Peyer's patch (tissue), 4 donors: Measurements from ENCODE around the gene AARS2.

Source experiments
- POLR2A ChIP-seq, 2 donors: fragments of 450-650 bp; IDR thresholded peaks; one replicate each; pipeline ENCODE4 v1.5.1; 2017; ENCODE audit warnings: antibody characterized with exemption in 2 of 2, mild to moderate bottlenecking in 2 of 2, moderate library complexity in 2 of 2
- TF ChIP-seq, protein P1 (sequence below), 6 experiments: fragments of 450-650 bp in 4 of 6; fragments of 200-600 bp in 2 of 6; sonication (generic) in 1 of 6; IDR thresholded peaks; one replicate each; pipeline ENCODE4 v1.5.1; 2017 to 2019; ENCODE audit warnings: antibody characterized with exemption in 6 of 6, mild to moderate bottlenecking in 3 of 6, moderate library complexity in 1 of 6

GRCh38 chr6:44300292-44300823 is 12.8 kb downstream of the AARS2 start:
- TF ChIP-seq, protein P1, sequence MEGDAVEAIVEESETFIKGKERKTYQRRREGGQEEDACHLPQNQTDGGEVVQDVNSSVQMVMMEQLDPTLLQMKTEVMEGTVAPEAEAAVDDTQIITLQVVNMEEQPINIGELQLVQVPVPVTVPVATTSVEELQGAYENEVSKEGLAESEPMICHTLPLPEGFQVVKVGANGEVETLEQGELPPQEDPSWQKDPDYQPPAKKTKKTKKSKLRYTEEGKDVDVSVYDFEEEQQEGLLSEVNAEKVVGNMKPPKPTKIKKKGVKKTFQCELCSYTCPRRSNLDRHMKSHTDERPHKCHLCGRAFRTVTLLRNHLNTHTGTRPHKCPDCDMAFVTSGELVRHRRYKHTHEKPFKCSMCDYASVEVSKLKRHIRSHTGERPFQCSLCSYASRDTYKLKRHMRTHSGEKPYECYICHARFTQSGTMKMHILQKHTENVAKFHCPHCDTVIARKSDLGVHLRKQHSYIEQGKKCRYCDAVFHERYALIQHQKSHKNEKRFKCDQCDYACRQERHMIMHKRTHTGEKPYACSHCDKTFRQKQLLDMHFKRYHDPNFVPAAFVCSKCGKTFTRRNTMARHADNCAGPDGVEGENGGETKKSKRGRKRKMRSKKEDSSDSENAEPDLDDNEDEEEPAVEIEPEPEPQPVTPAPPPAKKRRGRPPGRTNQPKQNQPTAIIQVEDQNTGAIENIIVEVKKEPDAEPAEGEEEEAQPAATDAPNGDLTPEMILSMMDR (IDR thresholded peaks at IDR 0.05): no peak
- TF ChIP-seq POLR2A (IDR thresholded peaks at IDR 0.05): no peak
